IPS-15b (cell line): Measurements from ENCODE around the gene MMP3.

ENCODE experiments used
- H3K27me3 ChIP-seq: one replicate; pipeline ENCODE4 v1.6.1; 2013; ENCODE audit warnings: low read length; ENCODE audit not compliant: control insufficient read depth, insufficient read depth
- H3K36me3 ChIP-seq: one replicate; pipeline ENCODE4 v1.6.1; 2013; ENCODE audit warnings: low read length; ENCODE audit not compliant: control insufficient read depth, insufficient read depth
- H3K4me1 ChIP-seq: one replicate; pipeline ENCODE4 v1.6.1; 2013; ENCODE audit warnings: mild to moderate bottlenecking, low read length; ENCODE audit not compliant: control insufficient read depth, insufficient read depth
- H3K4me3 ChIP-seq: one replicate; pipeline ENCODE4 v1.5.1; 2013; ENCODE audit warnings: low read depth, low read length
- H3K9ac ChIP-seq: one replicate; pipeline ENCODE4 v1.6.1; 2013; ENCODE audit warnings: low read depth, mild to moderate bottlenecking, low read length
- H3K9me3 ChIP-seq: one replicate; pipeline ENCODE4 v1.6.1; 2013; ENCODE audit warnings: mild to moderate bottlenecking, low read length; ENCODE audit not compliant: control insufficient read depth, insufficient read depth

Gene MMP3

GRCh38 chr11:102831489-102832440 lies 11.6 kb downstream of the MMP3 start:
- Histone ChIP-seq H3K9me3 (no peaks in the 10 kb centered on the region), H3K36me3 (no peaks in the 10 kb centered on the region)

GRCh38 chr11:102831128-102831488 lies 12.3 kb downstream of the MMP3 start:
- Histone ChIP-seq H3K4me3 (no peak overlapping the region), H3K9me3 (no peaks in the 10 kb centered on the region), H3K27me3 (no peaks in the 10 kb centered on the region), H3K9ac (no peak overlapping the region), H3K4me1 (peaks cover 4% of the 10 kb centered on the region), H3K36me3 (no peaks in the 10 kb centered on the region)

More at GRCh38 chr11:102831489-102832440, 11.6 kb downstream of the MMP3 start:
- Histone ChIP-seq H3K9ac (no peak overlapping the region), H3K4me3 (peak overlapping the region; percentile 19), H3K27me3 (no peaks in the 10 kb centered on the region), H3K4me1 (peaks cover 11% of the 10 kb centered on the region)

GRCh38 chr11:102830001-102830727 lies 13.2 kb downstream of the MMP3 start:
- Histone ChIP-seq H3K4me1 (no peaks in the 10 kb centered on the region), H3K9ac (no peak overlapping the region), H3K9me3 (no peaks in the 10 kb centered on the region), H3K36me3 (no peaks in the 10 kb centered on the region), H3K4me3 (no peak overlapping the region), H3K27me3 (no peaks in the 10 kb centered on the region)

- Histone ChIP-seq H3K4me1 (no peaks in the 10 kb centered on the region), H3K9me3 (no peaks in the 10 kb centered on the region), H3K27me3 (no peaks in the 10 kb centered on the region), H3K9ac (no peak overlapping the region), H3K36me3 (no peaks in the 10 kb centered on the region), H3K4me3 (no peak overlapping the region)
These were observed 14.0 kb downstream of the MMP3 start for GRCh38 chr11:102829316-102830000.

- Histone ChIP-seq H3K9ac (no peak overlapping the region), H3K27me3 (no peaks in the 10 kb centered on the region), H3K36me3 (peaks cover 2% of the 10 kb centered on the region), H3K9me3 (no peaks in the 10 kb centered on the region), H3K4me3 (no peak overlapping the region), H3K4me1 (no peaks in the 10 kb centered on the region)
These were observed 18.9 kb downstream of the MMP3 start for GRCh38 chr11:102824556-102824955.

- Histone ChIP-seq H3K4me3 (no peak overlapping the region), H3K4me1 (no peaks in the 10 kb centered on the region), H3K27me3 (no peaks in the 10 kb centered on the region), H3K36me3 (peaks cover 2% of the 10 kb centered on the region), H3K9ac (no peak overlapping the region), H3K9me3 (no peaks in the 10 kb centered on the region)
These were observed 23.9 kb downstream of the MMP3 start for GRCh38 chr11:102819491-102819890.

GRCh38 chr11:102813484-102813883 lies 29.9 kb downstream of the MMP3 start:
- no peaks in the 10 kb centered on the region for H3K27me3 ChIP-seq
- H3K9me3 ChIP-seq: no peaks in the 10 kb centered on the region
- H3K9ac ChIP-seq: no peak overlapping the region

GRCh38 chr11:102812188-102812587 lies 31.2 kb downstream of the MMP3 start:
- Histone ChIP-seq H3K9ac (no peak overlapping the region), H3K27me3 (no peaks in the 10 kb centered on the region), H3K9me3 (no peaks in the 10 kb centered on the region), H3K4me3 (no peak overlapping the region), H3K4me1 (no peaks in the 10 kb centered on the region), H3K36me3 (no peaks in the 10 kb centered on the region)

More at GRCh38 chr11:102813484-102813883, 29.9 kb downstream of the MMP3 start:
- Histone ChIP-seq H3K4me3 (no peak overlapping the region), H3K36me3 (no peaks in the 10 kb centered on the region), H3K4me1 (no peaks in the 10 kb centered on the region)

- Histone ChIP-seq H3K36me3 (no peaks in the 10 kb centered on the region), H3K27me3 (no peaks in the 10 kb centered on the region), H3K9ac (no peak overlapping the region), H3K4me3 (no peak overlapping the region), H3K4me1 (no peaks in the 10 kb centered on the region), H3K9me3 (no peaks in the 10 kb centered on the region)
These were observed 32.3 kb downstream of the MMP3 start for GRCh38 chr11:102810950-102811660.

- H3K9me3 ChIP-seq: no peaks in the 10 kb centered on the region
- no peak overlapping the region for H3K4me3 ChIP-seq
- no peak overlapping the region for H3K9ac ChIP-seq
- H3K4me1 ChIP-seq: no peaks in the 10 kb centered on the region
- no peaks in the 10 kb centered on the region for H3K27me3 ChIP-seq
- H3K36me3 ChIP-seq: no peaks in the 10 kb centered on the region
These were observed 33.4 kb downstream of the MMP3 start for GRCh38 chr11:102809971-102810370.

- Histone ChIP-seq H3K4me1 (no peaks in the 10 kb centered on the region), H3K9me3 (no peaks in the 10 kb centered on the region), H3K27me3 (no peaks in the 10 kb centered on the region), H3K4me3 (peak overlapping the region; percentile 45), H3K9ac (no peak overlapping the region), H3K36me3 (no peaks in the 10 kb centered on the region)
These were observed 35.5 kb downstream of the MMP3 start for GRCh38 chr11:102807921-102808320.
